PC-9 (cell line): ENCODE data around the gene PPP1R16B.

Experiments used
- CTCF ChIP-seq: fragments of 200-600 bp; sonication (generic); conservative IDR thresholded peaks from 2 replicates; pipeline ENCODE4 v1.6.1; 2017; ENCODE audit warnings: mixed run types, antibody characterized with exemption, mild to moderate bottlenecking, moderate library complexity
- EZH2 ChIP-seq: fragments of 200-600 bp; sonication (generic); IDR thresholded peaks from 2 replicates; pipeline ENCODE4 v1.8.0; 2017; ENCODE audit warnings: antibody characterized with exemption, low read depth

GRCh38 chr20:38866265-38867061 is 61.0 kb downstream of the PPP1R16B start:
- TF ChIP-seq CTCF (no peak), EZH2 (no peak)
